ENCODE measurements around the gene CYP2R1.

DNA sequence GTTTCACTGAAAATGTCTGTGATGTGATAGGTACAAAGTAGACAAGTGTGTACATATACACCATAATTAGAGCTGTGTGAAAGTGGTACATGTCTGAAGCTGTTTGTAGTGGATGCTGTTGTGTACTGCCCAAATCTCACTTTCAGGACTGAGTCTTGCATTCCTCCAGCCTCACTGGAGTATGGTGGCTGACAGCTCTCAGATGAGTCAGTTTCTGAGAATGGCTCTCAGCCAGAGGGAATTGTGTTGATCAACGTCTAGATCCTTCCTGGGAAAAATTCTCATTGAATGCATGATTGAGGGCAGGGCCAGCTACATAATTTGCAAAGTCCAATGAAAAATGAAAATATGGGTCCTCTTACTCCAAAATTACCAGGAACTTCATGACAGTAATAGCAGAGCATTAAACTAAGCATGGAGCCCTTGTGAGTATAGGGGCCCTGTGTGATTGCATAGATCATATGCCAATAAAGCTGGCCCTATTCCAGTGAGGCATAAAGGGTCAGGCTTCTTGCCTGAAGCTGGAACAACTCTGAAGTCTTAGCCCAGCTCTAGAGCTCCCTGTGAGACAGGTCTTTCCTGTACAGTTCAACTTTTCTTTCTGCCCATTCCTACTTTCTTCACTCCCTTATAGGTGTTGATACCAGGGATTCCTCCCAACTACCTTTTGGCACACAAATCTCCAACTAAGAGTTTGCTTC, 10.8 kb upstream of the CYP2R1 start:
- no peak for TF ChIP-seq TAF1 (IDR thresholded peaks at IDR 0.05; ENCODE audit: low read depth, low read length)
- no peak for TF ChIP-seq CTCF (IDR thresholded peaks at IDR 0.05; ENCODE audit: control extremely low read depth in 1 of 3, insufficient read depth in 1 of 3, low read depth in 1 of 3, low read length in 3 of 3)
- TF ChIP-seq TCF12 (IDR thresholded peaks at IDR 0.05; ENCODE audit: low read depth, low read length), result no peak
- TF ChIP-seq, protein P1, sequence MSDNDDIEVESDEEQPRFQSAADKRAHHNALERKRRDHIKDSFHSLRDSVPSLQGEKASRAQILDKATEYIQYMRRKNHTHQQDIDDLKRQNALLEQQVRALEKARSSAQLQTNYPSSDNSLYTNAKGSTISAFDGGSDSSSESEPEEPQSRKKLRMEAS (IDR thresholded peaks at IDR 0.05), result no peak
- no peak for TF ChIP-seq SUZ12 (IDR thresholded peaks at IDR 0.05; ENCODE audit: low read length)
- no peak for TF ChIP-seq POLR2A (IDR thresholded peaks at IDR 0.05; ENCODE audit: control extremely low read depth in 1 of 2, low read depth in 2 of 2, low read length in 2 of 2)
